Measurements from ENCODE around the gene ECSIT. TPM values are rescaled to one million over a fixed set of nuclear protein-coding genes. Genes with fewer than 3 reads are reported as not detected.
A peak's percentile ranks its signal among the peaks of the same experiment; 100 is the strongest.

Gene ECSIT
- total RNA-seq, 1 donor = 36.9 TPM

GRCh38 chr19:11535792-11536595 is 7.1 kb upstream of the ECSIT start:
- Histone ChIP-seq H3K36me3 (ENCODE audit: insufficient read depth, low read length) (no peaks in the 10 kb centered on the region), H2AFZ (ENCODE audit: low read length) (peak overlapping the region; percentile 67), H3K4me2 (ENCODE audit: insufficient read depth, low read length) (peak overlapping the region; percentile 71), H3K4me3 (ENCODE audit: insufficient read depth, low read length) (peak overlapping the region; percentile 63), H3K79me2 (ENCODE audit: insufficient read depth, low read length) (no peaks in the 10 kb centered on the region), H3K27me3 (ENCODE audit: insufficient read depth, low read length) (no peaks in the 10 kb centered on the region), H4K20me1 (ENCODE audit: insufficient read depth, low read length) (no peaks in the 10 kb centered on the region), H3K4me1 (ENCODE audit: insufficient read depth, low read length) (peaks cover 30% of the 10 kb centered on the region), H3K9me3 (ENCODE audit: low read depth, low read length) (no peaks in the 10 kb centered on the region), H3K27ac (ENCODE audit: low read depth, low read length) (peak overlapping the region; percentile 80)
- TF ChIP-seq CTCF (IDR thresholded peaks at IDR 0.05; ENCODE audit: extremely low read depth, low read depth, low read length) = peak; percentile 87
- peak; percentile 100 for DNase-seq (ENCODE audit: insufficient read length, low spot score, missing footprints)

GRCh38 chr19:11534948-11535347 is 6.0 kb upstream of the ECSIT start:
- TF ChIP-seq CTCF (IDR thresholded peaks at IDR 0.05; ENCODE audit: extremely low read depth, low read depth, low read length) = no peak
- Histone ChIP-seq H3K27me3 (ENCODE audit: insufficient read depth, low read length) (no peaks in the 10 kb centered on the region), H3K79me2 (ENCODE audit: insufficient read depth, low read length) (no peaks in the 10 kb centered on the region), H3K4me1 (ENCODE audit: insufficient read depth, low read length) (peaks cover 30% of the 10 kb centered on the region), H4K20me1 (ENCODE audit: insufficient read depth, low read length) (no peaks in the 10 kb centered on the region), H3K4me3 (ENCODE audit: insufficient read depth, low read length) (no peak overlapping the region), H2AFZ (ENCODE audit: low read length) (no peak overlapping the region), H3K27ac (ENCODE audit: low read depth, low read length) (no peak overlapping the region), H3K36me3 (ENCODE audit: insufficient read depth, low read length) (no peaks in the 10 kb centered on the region), H3K4me2 (ENCODE audit: insufficient read depth, low read length) (no peak overlapping the region), H3K9me3 (ENCODE audit: low read depth, low read length) (no peaks in the 10 kb centered on the region)
- DNase-seq (ENCODE audit: insufficient read length, low spot score, missing footprints) = peak; percentile 56

- no peaks in the 10 kb centered on the region for H3K9me3 ChIP-seq (ENCODE audit: low read depth, low read length)
- H4K20me1 ChIP-seq (ENCODE audit: insufficient read depth, low read length) = no peaks in the 10 kb centered on the region
- H3K4me1 ChIP-seq (ENCODE audit: insufficient read depth, low read length) = peaks cover 30% of the 10 kb centered on the region
- no peaks in the 10 kb centered on the region for H3K79me2 ChIP-seq (ENCODE audit: insufficient read depth, low read length)
- H2AFZ ChIP-seq (ENCODE audit: low read length) = no peak overlapping the region
- DNase-seq (ENCODE audit: insufficient read length, low spot score, missing footprints) = no peak
- no peak overlapping the region for H3K4me2 ChIP-seq (ENCODE audit: insufficient read depth, low read length)
- no peak overlapping the region for H3K4me3 ChIP-seq (ENCODE audit: insufficient read depth, low read length)
- no peak for TF ChIP-seq CTCF (IDR thresholded peaks at IDR 0.05; ENCODE audit: extremely low read depth, low read depth, low read length)
- H3K27ac ChIP-seq (ENCODE audit: low read depth, low read length) = no peak overlapping the region
- no peaks in the 10 kb centered on the region for H3K36me3 ChIP-seq (ENCODE audit: insufficient read depth, low read length)
- H3K27me3 ChIP-seq (ENCODE audit: insufficient read depth, low read length) = no peaks in the 10 kb centered on the region
These were observed 5.6 kb upstream of the ECSIT start for GRCh38 chr19:11534538-11534937.

- peaks cover 27% of the 10 kb centered on the region for H3K4me1 ChIP-seq (ENCODE audit: insufficient read depth, low read length)
- H3K27ac ChIP-seq (ENCODE audit: low read depth, low read length) = no peak overlapping the region
- H3K4me2 ChIP-seq (ENCODE audit: insufficient read depth, low read length) = no peak overlapping the region
- TF ChIP-seq CTCF (IDR thresholded peaks at IDR 0.05; ENCODE audit: extremely low read depth, low read depth, low read length) = peak; percentile 23
- H3K27me3 ChIP-seq (ENCODE audit: insufficient read depth, low read length) = no peaks in the 10 kb centered on the region
- DNase-seq (ENCODE audit: insufficient read length, low spot score, missing footprints) = peak; percentile 89
- no peak overlapping the region for H3K4me3 ChIP-seq (ENCODE audit: insufficient read depth, low read length)
- no peaks in the 10 kb centered on the region for H3K36me3 ChIP-seq (ENCODE audit: insufficient read depth, low read length)
- H3K79me2 ChIP-seq (ENCODE audit: insufficient read depth, low read length) = peaks cover 5% of the 10 kb centered on the region
- H4K20me1 ChIP-seq (ENCODE audit: insufficient read depth, low read length) = no peaks in the 10 kb centered on the region
- no peaks in the 10 kb centered on the region for H3K9me3 ChIP-seq (ENCODE audit: low read depth, low read length)
- H2AFZ ChIP-seq (ENCODE audit: low read length) = peak overlapping the region; percentile 39
These were observed 1.5 kb upstream of the ECSIT start for GRCh38 chr19:11530432-11530831.
